CD4-positive, alpha-beta T cell treated with Interleukin-21 for 1 hour (primary cell): ENCODE measurements around the gene NPR3.
"Not testable (repeated sequence)": the region's sequence is repeated elsewhere in the genome, so short reads cannot be mapped to it uniquely, and the experiment has no call there.

Experiments used
- DNase-seq: peaks from one replicate; pipeline ENCODE4 v3.0.0-alpha.2; 2020

The NPR3 gene

DNA sequence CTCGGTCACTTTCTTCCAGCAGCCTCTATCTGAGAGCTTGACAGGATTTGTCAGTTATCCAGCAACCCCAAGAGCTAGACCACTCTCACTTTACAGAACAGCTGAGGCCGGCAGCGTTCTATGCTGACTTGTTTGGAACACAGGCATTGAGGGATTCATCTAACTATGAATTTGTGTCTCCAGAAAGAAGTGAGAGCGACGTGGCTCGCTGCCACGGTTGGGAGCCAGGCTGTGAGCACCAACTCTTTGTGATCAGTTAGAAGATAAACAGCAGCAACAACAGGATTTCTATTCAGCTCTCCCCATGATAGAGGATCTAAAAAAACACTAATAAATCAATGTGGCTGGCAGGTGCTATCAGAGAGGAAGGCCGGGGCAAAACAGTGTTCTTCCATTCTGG lies 58.6 kb downstream of the NPR3 start:
- DNase-seq: no peak

DNA sequence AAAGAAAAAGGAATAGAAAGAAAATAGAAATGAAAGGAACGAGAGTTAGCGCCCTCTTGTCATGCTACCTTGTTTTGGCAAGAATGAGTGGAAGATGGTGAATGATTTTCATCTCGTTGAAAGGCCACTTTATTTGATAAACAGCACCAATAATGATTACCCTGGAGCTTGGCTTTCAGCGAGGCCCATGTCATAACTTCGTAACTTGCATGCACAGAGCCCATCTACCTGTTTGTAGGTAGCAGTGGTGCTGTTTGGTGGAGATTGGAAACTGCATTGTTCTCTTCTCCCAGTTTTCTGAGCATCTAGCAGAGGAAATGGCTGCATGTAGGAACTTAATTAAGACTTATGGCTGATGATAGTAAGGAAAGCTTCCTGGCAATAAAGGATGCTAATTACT lies 59.3 kb downstream of the NPR3 start:
- no peak for DNase-seq

DNA sequence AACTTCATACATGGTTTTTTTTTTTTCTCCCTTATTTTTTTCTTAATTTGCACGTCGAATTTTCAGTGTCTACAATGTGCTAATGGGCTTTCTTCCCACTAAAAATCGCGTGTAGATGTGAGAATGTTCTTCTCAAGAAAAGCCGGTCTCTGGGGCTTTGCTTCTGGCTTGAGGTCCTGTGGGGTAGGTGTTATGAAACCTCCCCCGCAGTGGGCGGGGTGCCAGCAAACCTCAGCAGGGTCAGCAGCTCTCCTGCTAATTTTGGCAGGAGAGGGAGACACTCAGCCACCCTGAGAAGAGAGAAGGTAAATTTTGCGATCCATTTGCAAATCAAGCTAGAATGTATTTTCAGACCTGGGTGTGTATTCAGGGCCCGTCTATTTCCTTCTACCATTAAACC lies 59.9 kb downstream of the NPR3 start:
- DNase-seq: no peak

DNA sequence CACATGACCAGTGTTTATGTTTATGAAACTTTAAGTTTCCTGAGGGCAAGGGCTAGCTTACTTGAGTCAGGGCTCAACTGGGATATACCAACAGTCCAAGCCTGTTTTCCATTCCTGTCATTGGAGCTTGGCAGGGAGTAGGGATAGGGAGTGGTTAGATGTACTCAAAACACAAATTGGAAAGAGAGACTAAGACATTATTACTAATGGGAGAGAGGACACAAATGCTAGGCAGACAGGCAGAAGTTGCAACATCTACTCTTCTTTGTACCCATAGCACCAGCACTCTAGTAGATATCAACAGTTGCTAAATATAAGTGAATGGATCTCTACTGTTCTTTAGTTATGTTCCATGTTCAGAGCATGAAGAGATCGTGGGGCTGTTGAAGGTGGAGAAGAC lies 62.8 kb downstream of the NPR3 start:
- DNase-seq: no peak

DNA sequence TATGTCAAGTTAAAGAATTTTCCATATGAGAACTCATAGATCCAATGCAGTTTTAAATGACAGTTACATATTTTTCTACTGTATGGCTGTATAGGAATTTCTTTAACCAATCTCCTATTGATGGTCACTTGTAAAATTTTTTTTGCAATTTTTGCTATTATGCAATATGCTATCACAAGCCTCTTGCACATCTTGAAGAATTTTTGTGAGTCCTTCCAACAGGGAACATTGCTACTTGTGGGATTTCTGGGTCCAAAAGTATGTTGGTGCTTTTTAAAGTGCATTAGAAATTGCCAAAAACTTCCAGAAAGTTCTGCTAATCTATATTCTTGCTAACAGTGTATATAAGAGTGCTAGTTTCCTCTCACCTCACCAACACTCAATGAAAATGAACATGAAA lies 65.1 kb downstream of the NPR3 start:
- DNase-seq: no peak

DNA sequence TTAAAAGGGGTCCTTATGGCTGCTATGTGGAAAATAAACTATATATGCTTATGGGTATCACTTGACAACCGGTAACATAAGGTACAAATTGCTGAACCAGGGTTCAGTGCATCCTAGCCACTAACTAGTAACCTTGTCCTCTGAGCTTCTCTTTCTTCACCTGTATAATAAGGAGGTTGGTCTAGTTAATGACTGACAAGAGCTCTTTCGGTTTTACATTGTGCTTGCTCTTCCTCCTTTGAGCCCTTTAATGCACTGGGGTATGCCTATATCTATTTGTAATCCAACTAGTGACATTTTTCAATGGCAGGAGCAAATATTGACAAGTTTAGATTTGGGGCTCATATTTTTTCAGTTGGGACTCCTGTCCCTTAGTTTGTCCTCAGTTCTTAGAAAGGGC lies 66.1 kb downstream of the NPR3 start:
- DNase-seq: no peak

DNA sequence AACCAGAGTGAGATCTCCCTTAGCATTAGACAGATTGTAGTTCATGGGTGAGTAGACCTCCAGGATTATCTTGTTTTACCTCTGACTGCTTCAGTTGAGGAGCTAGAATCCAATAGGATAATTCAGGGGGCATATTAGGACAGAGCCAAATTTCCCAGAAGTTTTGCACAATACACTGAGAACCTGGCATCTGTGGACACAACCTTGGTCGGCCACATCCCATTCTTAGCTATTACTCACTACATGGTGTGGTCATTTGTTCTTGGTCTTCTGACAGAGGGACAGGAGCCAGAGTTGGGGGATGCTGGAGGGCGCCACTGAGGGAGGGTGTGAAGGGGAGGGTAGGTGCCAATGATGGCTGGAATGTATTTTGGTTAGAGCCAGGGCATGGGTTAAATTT lies 66.6 kb downstream of the NPR3 start:
- no peak for DNase-seq

DNA sequence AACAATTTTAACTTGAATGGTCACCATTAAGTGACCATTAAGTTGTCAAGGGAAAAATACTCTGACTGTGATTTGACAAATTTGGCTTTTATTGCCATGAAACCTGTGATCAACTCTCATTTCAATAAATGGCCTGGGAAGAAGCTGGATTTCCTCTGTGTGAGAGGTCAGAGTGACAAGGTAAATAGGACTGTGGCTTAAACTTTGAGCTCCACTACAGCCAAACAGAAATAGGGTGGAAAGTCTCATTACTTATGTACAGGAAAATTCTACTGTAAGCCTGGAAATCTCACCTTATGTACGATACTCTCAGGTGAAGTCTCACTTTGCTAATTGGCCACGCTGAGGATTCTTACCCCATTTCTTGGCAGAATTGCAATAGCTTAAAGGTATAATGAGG lies 67.3 kb downstream of the NPR3 start:
- DNase-seq: no peak

DNA sequence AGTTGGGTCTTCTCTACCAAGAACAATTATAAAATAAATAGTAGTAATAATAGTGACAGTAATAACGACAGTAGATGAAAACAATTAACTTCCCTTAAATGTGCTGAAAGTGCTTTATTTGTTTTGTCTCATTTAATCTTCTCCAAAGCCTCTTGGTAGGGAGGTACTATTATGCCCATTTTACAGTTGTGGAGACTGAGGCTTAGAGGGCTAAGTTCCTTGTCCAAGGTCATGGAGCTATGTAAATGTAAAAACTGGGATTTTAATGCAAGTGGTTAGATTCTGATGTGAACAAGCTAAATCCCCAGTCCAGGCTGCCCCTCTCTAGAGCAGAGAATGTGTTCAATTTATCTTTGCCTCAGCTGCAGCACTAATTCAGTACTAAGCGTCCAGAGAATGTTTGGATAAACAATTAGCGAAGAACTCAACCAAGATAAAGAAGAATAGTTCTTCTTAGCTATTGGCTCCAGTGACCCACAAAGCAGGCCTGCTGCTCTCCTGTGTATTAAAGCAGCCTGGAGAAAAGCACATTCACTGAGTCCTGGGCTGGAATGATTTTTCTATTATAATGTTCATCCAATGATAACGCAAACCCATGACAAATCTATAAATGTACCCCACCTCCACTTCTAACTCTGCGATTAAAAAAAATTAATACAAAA lies 68.8 kb downstream of the NPR3 start:
- DNase-seq: no peak

DNA sequence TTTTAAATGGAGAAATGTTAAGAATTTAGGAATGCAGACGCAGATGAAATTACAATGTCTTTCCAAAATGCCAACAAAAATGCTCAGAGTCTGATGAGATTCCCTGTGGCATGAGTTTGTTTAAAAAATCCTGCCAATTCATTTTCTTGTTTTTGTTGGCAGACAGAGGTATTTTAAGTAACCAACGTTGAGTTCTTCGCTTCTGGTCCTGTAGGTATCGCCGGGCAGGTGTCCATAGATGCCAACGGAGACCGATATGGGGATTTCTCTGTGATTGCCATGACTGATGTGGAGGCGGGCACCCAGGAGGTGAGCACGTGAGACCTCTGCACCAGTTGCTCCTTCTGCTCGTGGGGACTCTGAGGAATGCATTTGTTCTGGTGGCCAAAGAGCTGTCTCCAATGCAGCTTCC lies 69.4 kb downstream of the NPR3 start:
- no peak for DNase-seq

DNA sequence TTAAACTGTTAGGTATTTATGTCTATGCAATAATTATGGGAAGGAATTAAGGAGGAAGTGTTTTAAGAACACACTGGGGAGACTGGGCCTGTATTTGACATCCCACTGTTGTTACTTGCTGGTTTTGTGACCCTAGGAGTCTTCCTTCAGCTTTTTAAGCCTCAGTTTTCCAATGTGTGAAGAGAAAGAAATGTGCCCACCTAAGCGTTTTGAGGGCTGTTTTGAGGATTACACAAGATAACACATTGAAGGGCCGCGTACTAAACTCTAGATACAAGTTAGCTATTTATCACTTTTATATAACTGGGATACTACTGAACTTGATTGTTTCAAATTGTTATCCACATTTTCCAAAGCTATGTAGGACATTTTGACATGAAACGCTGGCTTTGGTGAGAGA lies 72.5 kb downstream of the NPR3 start:
- DNase-seq: no peak

DNA sequence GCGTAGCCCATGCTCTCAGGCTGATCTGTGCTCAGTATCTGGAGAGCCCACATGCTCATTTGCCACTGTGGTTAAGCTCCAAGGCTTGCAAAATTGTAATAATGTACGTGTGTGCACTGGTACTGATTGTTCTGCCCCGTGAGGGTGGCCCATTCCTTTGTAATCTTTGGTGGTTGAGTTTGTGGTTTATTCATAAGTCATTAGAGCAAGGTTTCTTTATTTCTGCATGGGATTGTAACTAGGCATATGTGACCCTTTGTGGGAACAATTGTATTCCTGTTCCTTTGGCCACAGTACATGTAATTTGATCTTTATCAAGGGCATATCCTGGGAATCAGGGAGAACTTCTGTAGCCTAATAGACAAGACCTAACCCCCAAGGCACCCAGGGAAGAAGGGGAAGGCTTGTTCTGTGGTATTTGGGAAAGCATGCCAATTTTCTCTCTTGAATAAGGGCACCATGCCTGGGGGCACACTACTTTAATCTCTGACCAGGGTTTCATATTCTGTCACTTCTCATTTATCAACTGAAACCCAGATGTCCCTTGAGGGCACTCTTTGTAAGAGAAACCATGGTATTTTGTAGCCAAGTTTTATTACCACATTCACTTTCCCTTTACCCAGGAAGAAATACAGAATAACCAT lies 74.6 kb downstream of the NPR3 start:
- DNase-seq: no peak

DNA sequence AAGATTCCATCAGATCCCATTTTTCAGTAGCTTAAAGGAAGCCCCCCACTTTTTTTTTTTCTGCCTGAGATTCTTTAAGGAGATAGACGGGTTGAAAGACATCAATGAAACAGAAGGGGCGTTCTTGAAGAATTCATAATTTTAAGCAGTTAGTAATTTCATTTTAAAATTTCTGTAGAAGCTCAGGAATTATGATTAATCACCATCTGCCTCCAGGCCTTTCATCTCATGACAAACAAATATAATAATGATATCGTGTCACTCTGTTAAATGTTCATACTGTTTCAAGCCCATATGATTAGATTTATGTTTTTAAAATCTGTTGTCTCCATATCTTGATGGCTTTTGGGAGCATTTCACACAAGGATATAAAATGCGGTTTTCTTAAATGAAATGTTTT lies 75.2 kb downstream of the NPR3 start:
- DNase-seq: no peak

DNA sequence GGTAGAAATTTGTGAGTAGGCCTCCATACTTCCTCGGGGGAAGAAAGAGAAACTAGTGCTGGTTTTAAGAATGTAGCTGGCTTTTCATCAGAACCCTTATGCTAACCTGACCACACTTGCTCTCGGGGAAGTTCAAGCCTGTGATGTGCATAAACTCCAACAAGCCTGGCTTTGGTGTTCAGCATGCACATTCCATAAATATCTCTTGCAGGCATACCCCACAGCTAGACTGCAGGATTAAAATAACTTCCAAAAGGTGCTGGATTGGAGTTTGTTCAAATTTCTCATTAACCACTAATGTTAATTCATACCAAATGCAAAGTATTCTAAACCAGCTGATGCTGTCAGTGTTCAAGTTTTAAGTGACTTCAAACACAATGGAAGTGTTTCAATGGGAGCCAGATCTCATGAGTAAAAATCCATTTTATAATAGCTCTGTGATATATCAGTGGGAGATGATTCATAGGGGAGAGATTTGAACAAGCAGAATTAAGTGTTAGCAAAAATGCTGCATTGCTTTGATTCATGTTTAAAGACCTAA lies 79.4 kb downstream of the NPR3 start:
- no peak for DNase-seq

DNA sequence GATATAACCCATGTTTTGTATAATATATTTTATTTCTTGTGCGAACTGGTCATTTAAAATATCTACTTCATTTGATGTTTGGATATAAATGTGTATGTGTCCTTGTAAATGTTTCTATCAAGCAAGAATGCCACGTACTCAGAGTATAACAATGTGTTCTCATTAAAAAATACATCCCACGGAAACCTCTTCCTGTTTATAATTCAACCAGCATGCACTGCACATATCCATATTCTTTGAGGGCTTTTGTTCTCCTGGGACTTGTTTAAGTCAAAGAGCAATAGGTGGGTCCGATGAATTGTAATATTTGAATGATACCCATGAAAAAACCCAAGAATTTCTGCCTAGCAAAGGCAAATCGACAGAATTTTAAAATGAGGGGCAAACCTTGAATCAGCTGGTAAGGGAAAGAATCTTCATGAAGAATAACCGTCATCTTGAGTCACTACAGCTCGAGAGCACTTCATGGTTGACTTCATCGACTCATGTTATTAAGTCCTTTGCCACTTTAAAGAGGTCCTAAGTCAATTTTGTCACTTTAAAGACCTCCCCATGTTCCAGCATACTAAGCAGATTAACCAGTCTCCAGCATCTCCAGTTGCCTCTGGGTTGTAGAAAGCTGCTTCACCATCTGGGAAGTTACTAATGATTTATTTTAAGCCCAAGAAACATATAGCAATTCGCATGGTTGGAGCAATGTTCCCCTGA lies 80.6 kb downstream of the NPR3 start:
- no peak for DNase-seq

DNA sequence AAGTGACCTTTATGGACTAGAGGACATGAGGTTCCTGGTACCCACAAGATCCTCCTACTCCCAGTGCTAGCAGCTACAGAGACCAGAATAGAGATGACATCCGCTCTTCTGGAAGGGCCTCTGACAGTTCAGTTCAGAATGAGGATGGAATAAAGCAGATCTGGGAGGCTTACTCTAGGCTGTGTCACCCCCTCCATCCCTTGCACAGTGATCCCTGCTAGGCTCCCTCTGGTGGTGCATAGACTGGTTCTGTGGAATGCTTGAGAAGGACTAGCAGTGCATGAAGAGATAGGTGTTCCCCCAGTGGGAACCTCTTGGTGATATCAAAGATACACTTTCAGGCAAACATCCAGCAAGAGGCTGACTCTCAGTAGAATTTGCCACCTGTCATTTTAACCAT lies 83.0 kb downstream of the NPR3 start:
- DNase-seq: no peak

DNA sequence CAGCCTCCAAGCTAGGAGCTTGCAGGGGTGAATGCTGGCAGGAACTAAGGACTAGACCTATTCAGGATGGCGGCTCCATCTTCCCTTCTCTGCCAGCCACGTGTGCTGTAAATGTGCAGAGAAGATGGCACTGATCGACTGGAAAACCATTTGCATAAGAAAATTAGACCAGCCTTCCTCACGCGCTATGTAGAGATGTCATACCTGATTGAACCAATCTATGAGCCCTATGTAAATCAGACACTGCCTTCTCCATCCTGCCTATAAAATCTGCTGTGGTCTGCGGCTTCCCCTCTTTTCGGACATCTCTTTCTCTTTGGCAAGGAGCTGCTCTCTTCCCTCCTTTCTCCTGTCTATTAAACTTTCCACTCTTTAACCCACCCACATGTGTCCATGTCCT lies 91.6 kb downstream of the NPR3 start:
- DNase-seq: no peak

DNA sequence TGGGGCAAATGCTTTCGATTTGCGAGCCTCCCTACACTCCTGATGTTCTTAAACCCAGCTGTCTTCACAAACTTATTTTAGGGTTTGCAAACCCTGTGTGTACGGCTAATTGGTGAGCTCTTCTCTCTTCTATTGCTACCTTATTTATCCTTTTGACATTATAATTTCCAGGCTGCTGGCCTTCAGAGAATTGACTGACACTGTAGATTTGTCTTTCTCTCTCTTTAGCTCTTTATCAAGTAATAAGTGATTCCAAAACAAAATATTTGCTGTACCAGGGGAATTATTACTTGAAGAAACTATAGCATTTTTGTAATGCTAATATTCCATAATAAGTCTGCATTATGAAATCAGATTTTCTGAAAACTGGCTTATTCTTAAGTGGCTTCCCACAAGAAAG lies 92.5 kb downstream of the NPR3 start:
- no peak for DNase-seq

DNA sequence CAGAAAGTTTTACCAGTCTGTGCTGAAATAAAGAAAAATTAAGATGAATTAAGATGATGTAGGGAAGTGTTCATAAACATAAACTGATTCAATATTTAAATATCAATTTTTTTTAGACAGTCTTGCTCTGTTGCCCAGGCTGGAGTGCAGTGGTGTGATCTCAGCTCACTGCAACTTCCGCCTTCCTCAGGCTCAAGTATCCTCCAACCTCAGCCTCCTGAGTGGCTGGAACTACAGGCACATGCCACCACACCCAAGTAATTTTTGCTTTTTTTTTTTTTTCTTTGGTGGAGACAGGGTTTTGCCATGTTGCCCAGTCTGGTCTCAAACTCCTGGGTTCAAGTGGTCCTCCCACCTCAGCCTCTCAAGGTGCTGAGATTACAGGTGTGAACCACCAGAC lies 94.3 kb downstream of the NPR3 start:
- not testable (repeated sequence) for DNase-seq

DNA sequence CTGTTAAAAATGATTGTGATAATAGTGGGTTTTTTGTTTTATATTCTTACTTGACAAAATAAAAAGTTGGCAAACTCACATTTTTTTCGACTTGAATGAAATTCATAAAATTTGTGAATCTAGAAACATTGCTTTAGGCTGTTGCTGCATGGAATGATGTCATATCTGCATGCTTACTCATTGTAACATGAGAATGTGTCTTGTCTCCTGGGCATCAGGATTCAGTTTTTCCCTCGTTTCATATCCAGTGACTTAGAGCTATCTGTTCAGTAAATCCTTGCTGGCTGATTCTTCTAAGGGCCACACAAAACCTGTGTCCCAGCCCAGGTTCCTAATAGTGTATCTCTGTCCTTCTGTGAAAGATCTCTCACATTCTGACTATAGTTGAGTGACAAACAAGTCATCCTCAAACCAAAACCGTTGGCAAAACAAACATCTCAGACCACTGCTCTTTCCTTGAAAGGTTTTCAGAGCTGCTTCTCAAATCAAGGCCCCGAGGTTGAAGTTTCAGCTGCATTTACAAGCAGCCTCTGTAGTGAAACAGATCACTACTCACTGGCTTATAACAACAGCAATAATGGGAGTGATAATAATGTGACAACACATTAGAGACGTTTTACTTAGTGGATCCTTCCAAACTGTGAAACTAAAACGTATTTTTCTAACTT lies 95.0 kb downstream of the NPR3 start:
- no peak for DNase-seq

DNA sequence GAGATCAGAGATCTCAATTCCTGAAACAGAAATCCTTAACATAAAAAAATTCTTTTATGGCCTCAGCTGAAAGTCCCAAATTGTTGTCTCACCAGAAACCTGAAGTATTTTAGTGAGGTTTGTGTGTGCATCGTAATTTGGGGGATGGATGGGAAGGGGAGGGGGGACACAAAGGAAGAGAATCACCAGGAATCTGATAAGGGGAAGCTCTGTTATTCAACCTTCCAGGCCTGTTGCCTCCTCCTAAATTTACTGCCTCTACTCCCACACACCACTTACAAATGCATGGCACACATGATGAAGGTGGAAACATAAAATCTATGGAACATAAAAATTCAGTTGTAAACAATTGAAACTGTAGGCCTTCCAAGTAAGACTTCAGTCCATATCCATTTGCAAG lies 97.7 kb downstream of the NPR3 start:
- DNase-seq: no peak

DNA sequence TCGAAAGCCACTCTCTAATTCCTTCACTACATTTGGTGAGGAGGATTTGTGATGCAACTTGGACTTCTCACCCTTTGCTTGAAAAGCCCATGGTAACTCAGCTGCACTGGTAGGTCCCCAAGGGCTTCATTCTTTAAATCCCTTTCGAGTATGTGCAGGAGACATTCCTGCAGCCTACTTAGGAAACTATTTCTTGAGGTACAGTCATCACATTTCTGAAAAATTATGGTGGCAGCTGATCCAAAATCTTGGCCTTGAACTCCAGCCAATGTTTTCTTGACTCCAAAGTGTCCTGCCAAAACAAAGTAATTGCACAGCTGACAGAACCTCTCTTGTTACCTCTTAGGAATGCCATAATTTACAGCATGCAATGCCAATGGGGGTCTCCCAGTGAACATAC lies 99.7 kb downstream of the NPR3 start:
- DNase-seq: no peak

DNA sequence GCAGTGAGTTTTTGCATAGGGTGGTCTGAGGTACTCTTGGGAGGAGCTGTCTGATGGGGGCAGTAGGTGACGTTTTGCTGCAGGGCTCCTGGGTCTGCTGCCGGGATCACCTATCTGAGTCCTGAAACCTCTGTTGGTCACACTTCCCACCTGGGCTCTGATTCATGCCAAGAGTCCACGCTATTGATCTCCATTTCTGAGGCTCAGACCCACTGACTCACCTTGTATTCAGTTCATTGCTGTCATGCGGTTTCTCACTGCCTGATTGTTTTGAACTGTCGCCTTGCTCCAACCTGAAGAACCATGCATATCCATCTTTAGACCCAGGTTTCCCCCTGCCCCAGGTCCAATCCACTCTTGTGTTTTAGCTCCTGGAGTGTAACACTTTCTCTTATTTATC lies 101.3 kb downstream of the NPR3 start:
- no peak for DNase-seq

DNA sequence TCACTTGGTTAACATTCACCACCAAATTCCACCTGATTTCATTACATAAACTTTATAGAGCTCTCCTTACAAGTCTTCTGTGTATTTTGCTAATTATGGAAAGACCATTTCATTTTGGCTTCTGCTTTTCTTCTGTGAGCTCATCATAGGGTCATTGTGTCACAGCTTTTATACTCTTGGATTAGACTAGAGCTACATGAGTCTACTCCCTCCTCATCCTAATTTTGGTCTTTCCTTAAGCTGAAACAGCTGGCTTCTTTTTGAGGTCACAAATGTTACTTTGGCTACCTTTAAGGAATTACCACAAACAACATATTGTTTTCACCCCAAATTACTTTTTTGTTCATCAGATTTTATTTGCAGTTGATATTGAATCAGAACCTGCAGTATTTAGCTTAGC lies 103.0 kb downstream of the NPR3 start:
- DNase-seq: no peak
